Karpas-422 (cell line): Measurements from ENCODE around the gene UNCX. TPM values are rescaled to one million over a fixed set of nuclear protein-coding genes. Genes with fewer than 3 reads are reported as not detected.

Experiments
- DNase-seq: peaks from one replicate; pipeline ENCODE4 v3.0.0-alpha.2; 2015
- H2AFZ ChIP-seq: fragments of 200-600 bp; sonication (generic); 2 replicates; pipeline ENCODE4 v1.6.1; 2014; ENCODE audit warnings: antibody characterized with exemption, low read length, mixed read lengths
- H3K27ac ChIP-seq: fragments of 200-600 bp; sonication (generic); 2 replicates; pipeline ENCODE4 v1.5.1; 2014; ENCODE audit warnings: mild to moderate bottlenecking, low read length, moderate library complexity
- H3K27me3 ChIP-seq: fragments of 200-600 bp; sonication (generic); 2 replicates; pipeline ENCODE4 v1.6.1; 2014; ENCODE audit warnings: low read length, mixed read lengths
- H3K36me3 ChIP-seq: fragments of 200-600 bp; sonication (generic); 2 replicates; pipeline ENCODE4 v1.6.1; 2014; ENCODE audit warnings: low read length, mixed read lengths; ENCODE audit not compliant: insufficient read depth
- H3K4me1 ChIP-seq: fragments of 200-600 bp; sonication (generic); 2 replicates; pipeline ENCODE4 v1.6.1; 2014; ENCODE audit warnings: mild to moderate bottlenecking, low read length, mixed read lengths
- H3K4me2 ChIP-seq: fragments of 200-600 bp; sonication (generic); 2 replicates; pipeline ENCODE4 v1.6.1; 2014; ENCODE audit warnings: low read length, low read depth, mild to moderate bottlenecking; ENCODE audit not compliant: poor library complexity, severe bottlenecking
- H3K4me3 ChIP-seq: fragments of 200-600 bp; sonication (generic); 2 replicates; pipeline ENCODE4 v1.5.1; 2014; ENCODE audit warnings: mild to moderate bottlenecking, antibody characterized with exemption, low read length, mixed read lengths
- H3K79me2 ChIP-seq: fragments of 200-600 bp; sonication (generic); 2 replicates; pipeline ENCODE4 v1.6.1; 2014; ENCODE audit warnings: mild to moderate bottlenecking, low read length, mixed read lengths
- H3K9ac ChIP-seq: fragments of 200-600 bp; sonication (generic); 2 replicates; pipeline ENCODE4 v1.6.0; 2014; ENCODE audit warnings: low read length
- H3K9me2 ChIP-seq: fragments of 200-600 bp; sonication (generic), shearing (Covaris generic); replicated peaks from 2 replicates; pipeline ENCODE4 v1.6.0; 2014; ENCODE audit warnings: mild to moderate bottlenecking, low read length, moderate library complexity; ENCODE audit not compliant: insufficient read depth
- H3K9me3 ChIP-seq: fragments of 300-700, 200-600 bp; sonication (generic); 2 replicates; pipeline ENCODE4 v1.6.1; 2014; ENCODE audit warnings: low read length, mixed read lengths
- H4K20me1 ChIP-seq: fragments of 200-600 bp; sonication (generic); 2 replicates; pipeline ENCODE4 v1.6.1; 2014; ENCODE audit warnings: mild to moderate bottlenecking, antibody characterized with exemption, low read length, low read depth; ENCODE audit not compliant: insufficient read depth
- total RNA-seq: library from RNA; depleted of rRNA; stranded (reverse); fragments of >200 nt; shearing (Covaris generic); gene quantifications from 2 replicates; pipeline ENCODE4 v1.2.3, GENCODE V29; 2014; ENCODE audit warnings: low replicate concordance

UNCX gene
- total RNA-seq, 1 experiment from 2014 or later = not detected

DNA sequence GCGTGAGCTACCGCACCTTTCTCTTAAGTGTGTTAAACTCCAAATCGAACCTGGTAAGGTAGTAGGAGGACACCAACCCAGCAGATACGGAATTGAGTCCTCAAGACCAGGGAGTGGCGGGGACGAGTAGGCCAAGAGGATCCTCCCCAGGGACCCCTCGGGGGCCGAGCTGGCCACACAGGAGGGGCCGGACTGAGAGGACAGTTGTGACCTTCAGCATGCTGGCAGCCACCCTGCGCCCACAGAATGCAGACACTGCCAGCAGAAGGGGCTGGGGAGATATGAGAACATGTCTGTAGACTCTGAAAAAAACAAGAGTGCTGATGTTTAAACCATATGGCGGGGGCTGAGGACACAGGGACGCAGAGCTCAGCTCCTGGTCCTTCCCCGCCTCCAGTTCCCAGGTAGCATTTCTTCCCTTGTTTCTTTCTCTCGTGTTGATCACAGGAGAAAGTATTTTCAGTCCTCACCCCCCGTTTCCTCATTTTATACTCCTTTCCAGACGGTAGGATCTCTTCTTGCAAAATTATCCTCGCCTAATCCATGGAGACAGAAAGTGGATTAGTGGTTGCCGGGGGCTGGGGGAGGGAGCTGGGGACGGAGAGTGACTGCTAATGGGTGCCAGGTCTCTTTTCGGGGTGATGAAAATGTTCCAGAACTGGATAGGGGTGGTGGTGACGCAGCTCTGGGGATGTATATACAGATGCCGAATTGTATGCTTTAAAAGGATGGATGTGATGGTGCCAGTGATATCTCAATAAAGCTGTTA lies 11.5 kb upstream of the UNCX start:
- Histone ChIP-seq H3K79me2 (no peaks in the 10 kb centered on the region), H3K4me3 (no peak overlapping the region), H3K27me3 (no peaks in the 10 kb centered on the region), H3K36me3 (no peaks in the 10 kb centered on the region), H3K9ac (no peak overlapping the region), H3K27ac (no peak overlapping the region), H3K4me1 (no peaks in the 10 kb centered on the region), H3K4me2 (no peak overlapping the region), H4K20me1 (no peaks in the 10 kb centered on the region; the same call in 1 of the 2 replicates), H3K9me3 (no peaks in the 10 kb centered on the region), H3K9me2 (no peaks in the 10 kb centered on the region), H2AFZ (no peak overlapping the region)
- no peak for DNase-seq

DNA sequence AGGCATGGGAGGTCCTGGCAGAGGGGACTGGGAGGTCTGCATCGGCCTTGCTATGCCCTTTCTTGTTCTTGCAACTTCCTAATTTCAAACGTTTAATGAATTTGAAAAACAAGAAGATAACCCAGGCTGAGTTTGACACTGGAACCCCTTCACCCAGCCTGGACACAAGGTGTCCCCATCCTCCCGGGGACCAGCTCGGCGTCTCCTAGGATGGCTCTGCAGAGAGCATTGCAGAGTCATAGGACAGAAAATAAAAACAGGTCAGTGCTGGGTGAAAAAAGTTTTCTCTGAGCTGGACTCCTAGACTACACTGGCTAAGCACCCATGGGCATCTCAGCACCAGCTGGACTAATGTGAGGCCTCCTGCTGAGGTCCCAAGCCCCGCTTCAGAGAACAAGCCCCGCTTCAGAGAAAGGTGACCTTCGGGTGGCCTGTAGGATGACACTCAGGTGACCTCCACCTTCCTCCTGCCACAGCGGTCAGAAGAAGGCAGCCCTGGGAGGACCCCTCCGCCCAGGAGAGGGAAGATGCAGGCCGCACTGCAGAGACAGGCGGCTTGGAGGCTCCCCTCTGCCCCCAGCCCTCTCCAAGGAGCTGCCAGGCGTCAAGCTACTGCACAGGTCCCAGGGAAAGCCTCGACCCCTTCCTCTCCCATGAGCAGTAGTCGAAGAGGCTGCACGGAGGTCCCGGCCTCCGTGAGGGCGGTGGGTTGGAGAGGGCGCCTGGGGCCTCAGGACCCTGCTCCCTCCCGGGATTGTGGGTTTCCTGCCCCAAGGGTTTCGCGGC lies 9.3 kb upstream of the UNCX start:
- H3K4me1 ChIP-seq = 0 out of 2 replicates have a peak, but pooled peaks cover 2% of the 10 kb centered on the region
- DNase-seq = no peak

DNA sequence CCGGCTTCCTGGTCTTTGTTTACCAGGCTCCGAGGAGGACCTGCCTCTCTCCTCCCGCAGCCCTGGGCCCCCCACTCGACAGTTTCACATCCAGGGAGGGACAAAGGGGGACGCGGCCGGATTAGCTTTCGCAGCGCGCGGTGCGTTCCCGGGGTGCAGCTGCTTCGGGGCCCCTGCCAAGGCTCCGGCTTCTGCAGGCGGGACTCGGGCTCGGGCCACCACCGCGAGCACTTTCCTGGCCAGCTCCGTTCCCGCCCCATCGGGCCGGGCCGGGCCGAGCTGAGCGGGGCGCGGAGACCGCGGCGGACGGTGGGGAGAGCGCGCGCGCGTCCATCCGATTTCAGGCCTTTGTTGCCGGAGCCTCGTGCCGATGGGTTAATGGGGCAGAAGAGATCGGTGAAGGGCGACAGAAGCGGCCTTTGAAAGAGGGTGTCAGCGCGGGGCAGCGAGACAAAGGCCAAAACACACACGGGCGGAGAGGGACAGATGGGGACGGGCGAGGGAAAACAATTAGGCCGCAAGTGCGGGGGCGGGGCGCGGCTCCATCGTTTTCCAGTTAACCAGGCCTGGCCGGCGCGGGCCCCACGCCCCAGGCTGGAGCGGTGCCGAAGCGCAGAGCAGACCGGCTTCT lies 8.5 kb upstream of the UNCX start:
- Histone ChIP-seq H2AFZ (no peak overlapping the region), H3K9me2 (no peaks in the 10 kb centered on the region), H3K27me3 (no peaks in the 10 kb centered on the region), H3K4me2 (no peak overlapping the region), H4K20me1 (no peaks in the 10 kb centered on the region; the same call in 1 of the 2 replicates), H3K79me2 (no peaks in the 10 kb centered on the region), H3K36me3 (no peaks in the 10 kb centered on the region), H3K4me3 (no peak overlapping the region), H3K9ac (no peak overlapping the region), H3K27ac (no peak overlapping the region), H3K4me1 (0 out of 2 replicates have a peak, but pooled peaks cover 2% of the 10 kb centered on the region), H3K9me3 (no peaks in the 10 kb centered on the region)
- no peak for DNase-seq

More for the DNA sequence above, 9.3 kb upstream of the UNCX start:
- H2AFZ ChIP-seq = no peak overlapping the region
- H3K36me3 ChIP-seq = no peaks in the 10 kb centered on the region
- no peaks in the 10 kb centered on the region; the same call in 1 of the 2 replicates for H4K20me1 ChIP-seq
- H3K9me3 ChIP-seq = no peaks in the 10 kb centered on the region
- H3K4me2 ChIP-seq = no peak overlapping the region
- no peaks in the 10 kb centered on the region for H3K27me3 ChIP-seq
- H3K79me2 ChIP-seq = no peaks in the 10 kb centered on the region
- no peak overlapping the region for H3K4me3 ChIP-seq
- H3K9me2 ChIP-seq = no peaks in the 10 kb centered on the region
- no peak overlapping the region for H3K9ac ChIP-seq
- no peak overlapping the region for H3K27ac ChIP-seq

DNA sequence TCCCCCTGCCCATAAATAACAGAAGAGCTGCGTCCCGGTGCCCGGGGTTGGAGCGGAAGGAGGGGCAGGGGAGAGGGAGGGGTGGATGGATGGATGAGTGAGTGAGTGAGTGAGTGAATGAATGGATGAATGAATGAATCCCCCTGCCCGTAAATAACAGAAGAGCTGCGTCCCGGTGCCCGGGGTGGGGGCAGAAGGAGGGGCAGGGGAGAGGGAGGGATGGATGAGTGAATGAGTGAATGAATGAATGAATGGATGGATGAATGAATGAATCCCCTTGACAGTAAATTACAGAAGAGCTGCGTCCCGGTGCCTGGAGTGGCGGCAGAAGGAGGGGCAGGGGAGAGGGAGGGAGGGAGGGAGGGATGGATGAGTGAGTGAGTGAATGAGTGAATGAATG lies 7.6 kb upstream of the UNCX start:
- H3K4me1 ChIP-seq = 0 out of 2 replicates have a peak, but pooled peaks cover 2% of the 10 kb centered on the region
- H3K36me3 ChIP-seq = no peaks in the 10 kb centered on the region
- no peaks in the 10 kb centered on the region for H3K9me2 ChIP-seq
- H3K9ac ChIP-seq = no peak overlapping the region
- no peaks in the 10 kb centered on the region for H3K27me3 ChIP-seq
- no peak overlapping the region for H2AFZ ChIP-seq
- H3K4me3 ChIP-seq = no peak overlapping the region
- H4K20me1 ChIP-seq = no peaks in the 10 kb centered on the region; the same call in 1 of the 2 replicates
- no peaks in the 10 kb centered on the region for H3K9me3 ChIP-seq
- no peak for DNase-seq
- no peaks in the 10 kb centered on the region for H3K79me2 ChIP-seq
- no peak overlapping the region for H3K27ac ChIP-seq
- H3K4me2 ChIP-seq = no peak overlapping the region

DNA sequence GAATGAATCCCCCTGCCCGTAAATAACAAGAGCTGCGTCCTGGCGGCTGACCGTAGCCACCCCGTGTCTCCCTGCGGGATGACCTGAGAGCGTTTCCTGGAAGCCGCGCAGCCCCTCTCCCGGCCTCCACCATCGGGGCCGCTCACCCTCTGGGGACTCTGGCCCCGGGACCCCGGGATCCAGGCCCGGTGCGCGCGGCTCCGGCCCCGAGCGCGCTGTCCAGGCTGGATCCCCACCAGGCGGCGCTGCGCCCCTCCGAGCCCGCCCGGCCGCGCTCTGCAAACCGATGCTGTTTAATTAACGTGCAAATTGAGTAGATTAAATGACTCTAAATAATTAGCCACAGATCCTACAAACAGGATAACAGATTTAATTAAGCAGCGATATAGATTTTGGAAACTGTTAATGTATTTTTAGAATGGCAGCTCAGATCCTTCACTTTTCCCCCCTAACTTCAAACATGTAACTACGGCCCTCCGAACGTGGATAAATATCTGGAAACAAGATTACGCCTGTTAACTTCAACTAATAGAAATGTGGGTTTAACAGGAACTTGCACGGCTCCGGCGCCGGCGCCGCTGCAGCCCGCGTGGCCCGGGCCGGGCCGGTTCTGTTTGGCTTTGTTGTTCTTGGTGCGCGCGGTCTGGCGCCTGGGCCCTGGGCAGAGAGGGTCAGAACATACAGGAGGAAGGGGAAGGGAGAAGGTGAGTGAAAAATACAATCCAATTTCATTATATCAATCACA lies 7.1 kb upstream of the UNCX start:
- Histone ChIP-seq H4K20me1 (no peaks in the 10 kb centered on the region; the same call in 1 of the 2 replicates), H3K27me3 (no peaks in the 10 kb centered on the region), H3K79me2 (no peaks in the 10 kb centered on the region), H3K36me3 (no peaks in the 10 kb centered on the region), H3K4me1 (0 out of 2 replicates have a peak, but pooled peaks cover 2% of the 10 kb centered on the region), H3K9me3 (no peaks in the 10 kb centered on the region), H3K4me3 (no peak overlapping the region), H3K4me2 (no peak overlapping the region), H3K27ac (no peak overlapping the region), H3K9me2 (no peaks in the 10 kb centered on the region), H3K9ac (no peak overlapping the region), H2AFZ (no peak overlapping the region)
- no peak for DNase-seq

DNA sequence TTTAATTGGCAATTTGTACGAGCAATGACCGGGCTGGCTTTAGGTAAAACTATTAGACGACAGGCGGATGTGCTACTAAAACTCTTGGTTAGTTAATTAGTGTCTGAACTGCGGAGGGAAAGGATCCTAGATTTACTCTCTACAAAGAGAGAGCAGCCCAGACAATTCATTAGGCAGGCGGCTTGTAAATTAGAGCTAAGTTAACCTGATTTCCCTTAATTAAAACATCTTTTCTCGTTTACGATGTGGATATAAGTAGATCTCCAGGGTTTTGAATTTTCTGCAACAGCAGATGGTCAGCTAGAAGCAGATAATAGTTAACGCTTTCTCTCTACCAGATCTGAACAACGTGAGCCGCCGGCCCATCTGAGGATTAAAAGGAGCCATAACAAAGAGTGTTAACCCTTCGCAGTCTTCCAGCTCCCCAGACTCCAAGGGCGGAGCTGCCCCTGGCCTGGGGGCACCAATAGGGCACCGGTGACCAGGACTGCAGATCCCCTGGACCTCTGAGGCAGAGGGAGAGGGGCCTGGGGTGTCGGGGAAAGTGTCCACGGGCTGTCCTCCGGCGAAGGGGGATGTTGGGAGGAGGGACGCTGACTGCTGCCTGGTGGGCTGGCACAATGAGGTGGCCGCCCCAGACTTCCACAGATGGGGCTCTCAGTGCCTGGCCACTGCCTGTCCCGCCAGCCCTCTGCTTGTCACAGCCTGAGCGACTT lies 6.3 kb upstream of the UNCX start:
- DNase-seq = no peak
- Histone ChIP-seq H3K4me2 (no peak overlapping the region), H3K27me3 (no peaks in the 10 kb centered on the region), H3K4me1 (0 out of 2 replicates have a peak, but pooled peaks cover 2% of the 10 kb centered on the region), H3K9me2 (no peaks in the 10 kb centered on the region), H4K20me1 (no peaks in the 10 kb centered on the region; the same call in 1 of the 2 replicates), H3K4me3 (no peak overlapping the region), H3K79me2 (no peaks in the 10 kb centered on the region), H3K9ac (no peak overlapping the region), H3K36me3 (no peaks in the 10 kb centered on the region), H3K27ac (no peak overlapping the region), H2AFZ (no peak overlapping the region), H3K9me3 (no peaks in the 10 kb centered on the region)

DNA sequence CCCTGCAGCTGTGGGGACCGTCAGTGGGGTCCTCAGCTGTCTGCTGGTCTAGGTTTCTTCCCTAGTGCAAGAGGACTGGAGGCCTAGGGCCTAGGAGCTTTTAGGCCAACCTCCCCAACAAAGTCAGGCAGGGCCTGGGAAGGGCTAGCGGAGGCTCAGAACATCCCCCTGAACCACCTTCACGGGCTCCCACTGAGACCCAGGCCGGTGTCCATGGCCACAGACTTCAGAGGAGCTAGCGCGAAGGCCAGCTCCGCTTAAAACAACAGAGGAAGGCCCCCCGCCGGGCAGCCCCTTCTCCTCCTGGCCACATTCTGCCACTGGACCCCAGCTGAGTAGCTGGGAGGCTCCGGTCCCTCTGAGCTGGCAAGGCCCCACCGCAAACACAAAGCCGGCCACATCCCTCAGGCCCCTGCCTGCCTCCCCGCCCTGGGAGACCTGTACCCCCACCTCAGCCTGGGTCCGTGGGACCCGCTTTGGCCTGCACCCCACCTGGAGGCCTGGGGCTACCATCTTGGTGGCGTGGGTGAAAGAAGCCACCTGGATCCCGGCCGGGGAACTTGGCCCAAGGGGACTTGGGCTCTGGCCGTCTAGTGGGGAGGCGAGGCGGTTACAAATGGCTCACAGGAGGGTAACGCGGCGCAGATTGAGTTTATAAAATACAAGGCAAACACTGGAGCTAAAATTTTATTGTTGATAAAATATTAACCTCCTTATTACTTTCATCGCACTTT lies 5.4 kb upstream of the UNCX start:
- H3K36me3 ChIP-seq = no peaks in the 10 kb centered on the region
- H3K27ac ChIP-seq = no peak overlapping the region
- no peaks in the 10 kb centered on the region; the same call in 1 of the 2 replicates for H4K20me1 ChIP-seq
- H3K4me1 ChIP-seq = 0 out of 2 replicates have a peak, but pooled peaks cover 2% of the 10 kb centered on the region
- H3K4me2 ChIP-seq = no peak overlapping the region
- H3K9ac ChIP-seq = no peak overlapping the region
- H3K27me3 ChIP-seq = no peaks in the 10 kb centered on the region
- no peaks in the 10 kb centered on the region for H3K79me2 ChIP-seq
- no peak for DNase-seq
- H3K4me3 ChIP-seq = no peak overlapping the region
- H3K9me3 ChIP-seq = no peaks in the 10 kb centered on the region
- no peaks in the 10 kb centered on the region for H3K9me2 ChIP-seq
- no peak overlapping the region for H2AFZ ChIP-seq
